GM12872 (cell line): ENCODE results near the gene MPPE1.

ENCODE experiments used
- CTCF ChIP-seq: IDR thresholded peaks from 3 replicates; pipeline ENCODE4 v1.5.1; 2011; ENCODE audit warnings: low read depth, mild to moderate bottlenecking, low read length, moderate library complexity; ENCODE audit not compliant: insufficient read depth

Gene MPPE1

GRCh38 chr18:11908182-11909060, at the start of gene MPPE1:
MPPE1 (minus strand) TSS chr18:11908317; CDS start chr18:11897264, 11,053 bp downstream.
- TF ChIP-seq CTCF = no peak

- no peak for TF ChIP-seq CTCF
Measured at GRCh38 chr18:11957636-11958035, 49.5 kb upstream of the MPPE1 start.

GRCh38 chr18:11956371-11957308, 48.5 kb upstream of the MPPE1 start:
- TF ChIP-seq CTCF = no peak

- no peak for TF ChIP-seq CTCF
Measured at GRCh38 chr18:11955239-11956029, 47.3 kb upstream of the MPPE1 start.

- no peak for TF ChIP-seq CTCF
Measured at GRCh38 chr18:11953113-11953512, 45.0 kb upstream of the MPPE1 start.

- TF ChIP-seq CTCF = no peak
Measured at GRCh38 chr18:11951390-11951851, 43.3 kb upstream of the MPPE1 start.
